Measurements from ENCODE around the gene CAV1.

The CAV1 gene

GRCh38 chr7:116610210-116610609 is 85.4 kb downstream of the CAV1 start:
- Histone ChIP-seq H3K36me3 (ENCODE audit: control insufficient read depth, insufficient read depth, low read length) (no peaks in the 10 kb centered on the region), H3K4me1 (ENCODE audit: control insufficient read depth, insufficient read depth, low read length) (peaks cover 5% of the 10 kb centered on the region), H3K4me3 (ENCODE audit: low read depth, low read length) (no peak overlapping the region), H3K9me3 (ENCODE audit: control insufficient read depth, insufficient read depth, low read length) (no peaks in the 10 kb centered on the region), H3K27me3 (ENCODE audit: control insufficient read depth, insufficient read depth, low read length) (no peaks in the 10 kb centered on the region), H3K9ac (ENCODE audit: low read depth, low read length) (no peak overlapping the region)

DNA sequence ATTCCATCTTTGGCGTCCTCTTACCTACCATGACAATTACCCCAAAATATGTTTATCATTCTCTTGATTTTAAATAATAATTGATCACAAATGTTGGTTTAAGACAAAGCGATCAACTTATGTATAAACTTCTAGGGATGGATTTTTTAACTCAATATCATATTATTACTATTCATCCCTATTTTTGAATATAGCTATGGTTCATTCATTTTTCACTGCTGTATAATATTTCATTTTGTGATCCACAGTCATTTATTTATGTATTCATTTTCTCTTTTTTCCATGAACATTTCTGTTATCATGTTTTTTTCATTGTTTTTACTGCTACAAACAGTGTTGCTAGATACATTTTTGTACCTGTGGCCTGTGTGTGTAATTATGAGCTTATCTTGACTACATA is 85.9 kb downstream of the CAV1 start:
- H3K36me3 ChIP-seq (ENCODE audit: control insufficient read depth, insufficient read depth, low read length), result no peaks in the 10 kb centered on the region
- H3K27me3 ChIP-seq (ENCODE audit: control insufficient read depth, insufficient read depth, low read length), result no peaks in the 10 kb centered on the region
- peaks cover 9% of the 10 kb centered on the region for H3K4me1 ChIP-seq (ENCODE audit: control insufficient read depth, insufficient read depth, low read length)
- H3K4me3 ChIP-seq (ENCODE audit: low read depth, low read length), result no peak overlapping the region
- no peaks in the 10 kb centered on the region for H3K9me3 ChIP-seq (ENCODE audit: control insufficient read depth, insufficient read depth, low read length)
- no peak overlapping the region for H3K9ac ChIP-seq (ENCODE audit: low read depth, low read length)

Data from iPS-15b (cell line).